HCT116 (cell line): ENCODE measurements around the gene CAMTA2. TPM values are rescaled to one million over a fixed set of nuclear protein-coding genes. Genes with fewer than 3 reads are reported as not detected.

Source experiments
- ATAC-seq: fragments of 200-7000 bp; cut with Tn5 transposase; 2 replicates; pipeline ENCODE4 v1.9.1; 2020; ENCODE audit warnings: mild to moderate bottlenecking, moderate library complexity
- BruUV-seq: library from RNA; stranded (reverse); fragments of 400-500 nt; replicated peaks from 2 replicates; lab custom pipeline; 2021; lab: Mats Ljungman, UMichigan
- CTCF ChIA-PET: fragments of 300-600 bp; sonication (Branson Sonifier 250); formaldehyde crosslinking; loops from one replicate; lab custom pipeline; 2021; ENCODE audit warnings: antibody characterized with exemption; lab: Charles Lee
- POLR2A ChIA-PET: fragments of 300-600, 350-600 bp; sonication (Branson Sonifier 250); formaldehyde crosslinking; loops from one replicate; lab custom pipeline; 2021; ENCODE audit warnings: antibody characterized with exemption; lab: Charles Lee
- RAD21 ChIA-PET, 2 experiments: fragments of 300-600 bp; sonication (Branson Sonifier 250); formaldehyde crosslinking; loops; one replicate each; lab custom pipeline; 2023; ENCODE audit warnings: low total read pairs in 2 of 2; ENCODE audit not compliant: uncharacterized antibody in 2 of 2, unreplicated experiment in 2 of 2, low non-redundant PET in 1 of 2; lab: Charles Lee
- DNase-seq: peaks from one replicate; pipeline ENCODE4 v3.0.0-alpha.2; 2010; ENCODE audit warnings: low read depth, low spot score
- H2AFZ ChIP-seq: fragments of 200-600 bp; shearing (Covaris generic), sonication (generic); 2 replicates; pipeline ENCODE4 v1.6.1; 2017; ENCODE audit warnings: low read depth, mixed run types, mixed read lengths, antibody characterized with exemption, low read length; ENCODE audit not compliant: poor library complexity, severe bottlenecking
- H3K27ac ChIP-seq: 2 replicates; pipeline ENCODE4 v1.5.1; 2012; ENCODE audit warnings: low read depth, low read length
- H3K27me3 ChIP-seq: fragments of 200-600 bp; sonication (generic); 2 replicates; pipeline ENCODE4 v1.6.1; 2016; ENCODE audit warnings: mixed run types, low read length, mixed read lengths; ENCODE audit not compliant: insufficient read depth
- H3K36me3 ChIP-seq, 2 experiments: fragments of 200-500 bp in 1 of 2; fragments of 200-600 bp in 1 of 2; sonication (Bioruptor generic) in 1 of 2; sonication (generic) in 1 of 2; 2 replicates each; pipeline versions ENCODE4 v1.5.1 to v1.6.1; 2014 to 2016; ENCODE audit warnings: low read length in 2 of 2, inconsistent platforms in 1 of 2, mixed read lengths in 1 of 2, mixed run types in 1 of 2; ENCODE audit not compliant: insufficient read depth in 2 of 2, control insufficient read depth in 1 of 2
- H3K4me1 ChIP-seq, 2 experiments: fragments of 200-600 bp in 1 of 2; sonication (generic) in 1 of 2; 2 replicates each; pipeline versions ENCODE4 v1.5.1 to v1.6.1; 2012 to 2017; ENCODE audit warnings: low read length in 2 of 2, inconsistent platforms in 1 of 2, mild to moderate bottlenecking in 1 of 2, mixed read lengths in 1 of 2, mixed run types in 1 of 2, moderate library complexity in 1 of 2; ENCODE audit not compliant: insufficient read depth in 2 of 2, control insufficient read depth in 1 of 2
- H3K4me2 ChIP-seq: fragments of 200-600 bp; sonication (generic); 2 replicates; pipeline ENCODE4 v1.6.1; 2017; ENCODE audit warnings: mixed run types, low read length, mixed read lengths
- H3K4me3 ChIP-seq, 2 experiments: fragments of 200-600 bp in 1 of 2; sonication (generic) in 1 of 2; replicated peaks in 1 of 2; 2 replicates each; pipeline ENCODE4 v1.5.1; 2011 to 2016; ENCODE audit warnings: low read length in 2 of 2, control low read depth in 1 of 2, low read depth in 1 of 2, mild to moderate bottlenecking in 1 of 2, mixed read lengths in 1 of 2, mixed run types in 1 of 2
- H3K79me2 ChIP-seq: fragments of 200-600 bp; sonication (generic); 2 replicates; pipeline ENCODE4 v1.6.1; 2017; ENCODE audit warnings: mild to moderate bottlenecking, mixed run types, low read length, moderate library complexity, mixed read lengths; ENCODE audit not compliant: insufficient read depth
- H3K9ac ChIP-seq: fragments of 200-600 bp; sonication (generic); 2 replicates; pipeline ENCODE4 v1.6.1; 2016; ENCODE audit warnings: low read length, mixed read lengths
- H3K9me2 ChIP-seq: fragments of 200-600 bp; sonication (generic), shearing (Covaris generic); 2 replicates; pipeline ENCODE4 v1.6.1; 2017; ENCODE audit warnings: mixed run types, mild to moderate bottlenecking, moderate library complexity; ENCODE audit not compliant: insufficient read depth
- H3K9me3 ChIP-seq, 2 experiments: fragments of 200-500 bp in 1 of 2; fragments of 200-600 bp in 1 of 2; sonication (Bioruptor generic) in 1 of 2; sonication (generic) in 1 of 2; 2 replicates each; pipeline ENCODE4 v1.6.1; 2014 to 2017; ENCODE audit warnings: low read length in 2 of 2, mixed read lengths in 2 of 2, inconsistent platforms in 1 of 2, low read depth in 1 of 2, mild to moderate bottlenecking in 1 of 2, mixed run types in 1 of 2, moderate library complexity in 1 of 2; ENCODE audit not compliant: control insufficient read depth in 1 of 2, insufficient read depth in 1 of 2
- H4K20me1 ChIP-seq: fragments of 200-600 bp; sonication (generic), shearing (Covaris generic); 2 replicates; pipeline ENCODE4 v1.6.1; 2017; ENCODE audit warnings: mixed run types, mild to moderate bottlenecking, moderate library complexity; ENCODE audit not compliant: insufficient read depth
- ATF3 ChIP-seq: IDR thresholded peaks from 2 replicates; pipeline ENCODE4 v1.6.1; 2012
- CEBPB ChIP-seq: IDR thresholded peaks from 2 replicates; pipeline ENCODE4 v1.6.1; 2012; ENCODE audit warnings: low read depth
- ELF1 ChIP-seq: IDR thresholded peaks from 2 replicates; pipeline ENCODE4 v1.6.1; 2012; ENCODE audit warnings: low read depth, borderline replicate concordance
- JUND ChIP-seq: IDR thresholded peaks from 2 replicates; pipeline ENCODE4 v1.6.1; 2012
- POLR2A ChIP-seq: IDR thresholded peaks from 2 replicates; pipeline ENCODE4 v1.7.0; 2011; ENCODE audit warnings: borderline replicate concordance; ENCODE audit not compliant: insufficient read depth, insufficient read length; ENCODE audit errors: extremely low read depth
- POLR2AphosphoS5 ChIP-seq: IDR thresholded peaks from 2 replicates; pipeline ENCODE4 v1.6.1; 2011; ENCODE audit warnings: mild to moderate bottlenecking, low read depth, low read length, moderate library complexity
- SRF ChIP-seq: IDR thresholded peaks from 2 replicates; pipeline ENCODE4 v1.6.1; 2012; ENCODE audit warnings: low read depth
- TCF7L2 ChIP-seq: IDR thresholded peaks from 2 replicates; pipeline ENCODE4 v1.7.0; 2011; ENCODE audit warnings: borderline replicate concordance, inconsistent platforms; ENCODE audit not compliant: insufficient read depth, insufficient read length; ENCODE audit errors: extremely low read depth
- YY1 ChIP-seq: IDR thresholded peaks from 2 replicates; pipeline ENCODE4 v1.6.1; 2011; ENCODE audit warnings: low read length, low read depth, moderate library complexity, mild to moderate bottlenecking; ENCODE audit not compliant: insufficient replicate concordance; ENCODE audit errors: extremely low read depth
- ZBTB33 ChIP-seq: IDR thresholded peaks from 2 replicates; pipeline ENCODE4 v1.6.1; 2011; ENCODE audit warnings: mild to moderate bottlenecking, low read length, moderate library complexity; ENCODE audit not compliant: insufficient replicate concordance; ENCODE audit errors: extremely low read depth
- ZFX ChIP-seq: fragments of 450-650 bp; IDR thresholded peaks from 2 replicates; pipeline ENCODE4 v1.6.1; 2017
- ZNF274 ChIP-seq: fragments of 200-500 bp; sonication (Bioruptor generic); IDR thresholded peaks from 2 replicates; pipeline ENCODE4 v1.6.1; 2014; ENCODE audit warnings: mild to moderate bottlenecking, low read depth, low read length, inconsistent platforms
- intact Hi-C: fragments of 100-400 bp; cut with micrococcal nuclease; formaldehyde crosslinking; loops from 2 replicates; pipeline ENCODE4 v1.10.0; 2022
- total RNA-seq: library from RNA; stranded (reverse); gene quantifications from one replicate; pipeline ENCODE4 v1.2.1, GENCODE V29; 2021; ENCODE audit not compliant: unreplicated experiment
- TF ChIP-seq, protein P1 (sequence below): IDR thresholded peaks from 2 replicates; pipeline ENCODE4 v1.6.1; 2012; ENCODE audit warnings: low read depth
- TF ChIP-seq, protein P2 (sequence below): IDR thresholded peaks from 2 replicates; pipeline ENCODE4 v1.6.1; 2012

CAMTA2 gene
- total RNA-seq, 1 experiment from 2014 or later, result 37.8 TPM

- Histone ChIP-seq H3K79me2 (peaks cover 17% of the 10 kb centered on the region; the same call in 1 of the 2 replicates), H3K27me3 (no peaks in the 10 kb centered on the region), H2AFZ (no peak overlapping the region), H3K4me1 (peaks cover 20 to 36% of the 10 kb centered on the region in 2 experiments), H3K4me3 (no peak overlapping the region), H3K4me2 (peak overlapping the region; percentile 84; the same call in 1 of the 2 replicates), H3K9ac (no peak overlapping the region), H3K27ac (peak overlapping the region; percentile 96; the same call in 1 of the 2 replicates), H3K9me3 (no peaks in the 10 kb centered on the region), H3K36me3 (peaks cover 0 to 13% of the 10 kb centered on the region in 2 experiments; a peak in 2 of 4 replicates), H3K9me2 (no peaks in the 10 kb centered on the region), H4K20me1 (no peaks in the 10 kb centered on the region)
- BruUV-seq, result no TSS peak
- intact Hi-C loops, result no loop called here
- RAD21 ChIA-PET, result no interaction called here
- ATAC-seq (no peak), DNase-seq (no peak)
- CTCF ChIA-PET, result no interaction called here
- POLR2A ChIA-PET, result interaction anchor here (1.0 to 5.0 kb wide), 6 partner anchors 12 to 26 kb away, joined by 3 to 45 read pairs (median 14); partner anchors contain the start of genes ENO3, PFN1, RNF167 and SLC25A11
- TF ChIP-seq ZNF274 (no peak), TCF7L2 (no peak), ZBTB33 (no peak), CEBPB (no peak), SRF (no peak), ATF3 (no peak), POLR2AphosphoS5 (no peak), JUND (no peak), POLR2A (no peak), YY1 (no peak), ELF1 (no peak), ZFX (no peak)
- TF ChIP-seq, protein P1, sequence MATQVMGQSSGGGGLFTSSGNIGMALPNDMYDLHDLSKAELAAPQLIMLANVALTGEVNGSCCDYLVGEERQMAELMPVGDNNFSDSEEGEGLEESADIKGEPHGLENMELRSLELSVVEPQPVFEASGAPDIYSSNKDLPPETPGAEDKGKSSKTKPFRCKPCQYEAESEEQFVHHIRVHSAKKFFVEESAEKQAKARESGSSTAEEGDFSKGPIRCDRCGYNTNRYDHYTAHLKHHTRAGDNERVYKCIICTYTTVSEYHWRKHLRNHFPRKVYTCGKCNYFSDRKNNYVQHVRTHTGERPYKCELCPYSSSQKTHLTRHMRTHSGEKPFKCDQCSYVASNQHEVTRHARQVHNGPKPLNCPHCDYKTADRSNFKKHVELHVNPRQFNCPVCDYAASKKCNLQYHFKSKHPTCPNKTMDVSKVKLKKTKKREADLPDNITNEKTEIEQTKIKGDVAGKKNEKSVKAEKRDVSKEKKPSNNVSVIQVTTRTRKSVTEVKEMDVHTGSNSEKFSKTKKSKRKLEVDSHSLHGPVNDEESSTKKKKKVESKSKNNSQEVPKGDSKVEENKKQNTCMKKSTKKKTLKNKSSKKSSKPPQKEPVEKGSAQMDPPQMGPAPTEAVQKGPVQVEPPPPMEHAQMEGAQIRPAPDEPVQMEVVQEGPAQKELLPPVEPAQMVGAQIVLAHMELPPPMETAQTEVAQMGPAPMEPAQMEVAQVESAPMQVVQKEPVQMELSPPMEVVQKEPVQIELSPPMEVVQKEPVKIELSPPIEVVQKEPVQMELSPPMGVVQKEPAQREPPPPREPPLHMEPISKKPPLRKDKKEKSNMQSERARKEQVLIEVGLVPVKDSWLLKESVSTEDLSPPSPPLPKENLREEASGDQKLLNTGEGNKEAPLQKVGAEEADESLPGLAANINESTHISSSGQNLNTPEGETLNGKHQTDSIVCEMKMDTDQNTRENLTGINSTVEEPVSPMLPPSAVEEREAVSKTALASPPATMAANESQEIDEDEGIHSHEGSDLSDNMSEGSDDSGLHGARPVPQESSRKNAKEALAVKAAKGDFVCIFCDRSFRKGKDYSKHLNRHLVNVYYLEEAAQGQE, result no peak
- TF ChIP-seq, protein P2, sequence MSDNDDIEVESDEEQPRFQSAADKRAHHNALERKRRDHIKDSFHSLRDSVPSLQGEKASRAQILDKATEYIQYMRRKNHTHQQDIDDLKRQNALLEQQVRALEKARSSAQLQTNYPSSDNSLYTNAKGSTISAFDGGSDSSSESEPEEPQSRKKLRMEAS, result no peak
These were observed 22.0 kb downstream of the CAMTA2 start for GRCh38 chr17:4965311-4965986.
